ENCODE data around the gene POU3F2.
A peak's percentile ranks its signal among the peaks of the same experiment; 100 is the strongest.

Gene POU3F2

DNA sequence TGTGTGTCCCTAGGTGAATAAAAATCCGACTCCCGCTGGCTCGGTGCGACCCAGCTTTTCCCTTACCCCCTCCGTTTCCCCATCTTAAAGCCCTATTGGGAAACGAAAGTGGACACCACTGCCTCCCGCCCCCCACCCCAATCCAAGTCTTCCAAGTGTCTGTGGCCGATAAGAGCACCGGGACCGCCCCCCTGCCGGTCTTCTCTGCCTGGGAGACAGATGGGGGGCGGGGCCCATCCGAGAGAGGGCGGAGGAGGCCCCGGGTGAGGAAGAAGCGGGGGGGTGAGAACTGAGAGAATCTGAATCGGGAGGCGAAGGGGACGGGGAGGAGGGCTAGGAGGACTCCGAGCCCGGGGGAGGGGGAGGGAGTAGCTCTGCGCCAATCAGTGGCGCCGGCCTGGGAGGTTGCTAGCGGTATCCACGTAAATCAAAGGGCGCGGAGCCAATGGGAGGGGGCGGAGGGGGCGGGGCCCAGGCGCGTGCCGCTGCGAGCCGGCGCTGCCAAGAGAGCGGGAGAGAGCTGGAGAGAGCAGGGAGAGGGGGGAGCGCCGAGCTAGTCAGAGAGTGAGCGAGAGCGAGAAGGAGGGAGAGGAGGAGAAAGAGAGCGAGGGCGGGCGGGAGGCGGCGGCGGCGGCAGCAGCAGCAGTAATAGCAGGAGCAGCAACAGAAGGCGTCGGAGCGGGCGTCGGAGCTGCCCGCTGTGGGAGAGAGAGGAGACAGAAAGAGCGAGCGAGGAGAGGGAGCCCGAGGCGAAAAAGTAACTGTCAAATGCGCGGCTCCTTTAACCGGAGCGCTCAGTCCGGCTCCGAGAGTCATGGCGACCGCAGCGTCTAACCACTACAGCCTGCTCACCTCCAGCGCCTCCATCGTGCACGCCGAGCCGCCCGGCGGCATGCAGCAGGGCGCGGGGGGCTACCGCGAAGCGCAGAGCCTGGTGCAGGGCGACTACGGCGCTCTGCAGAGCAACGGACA, at the start of gene POU3F2:
Gene POU3F2 (plus strand): TSS at position 515 of the 972 bp plus-strand sequence. CDS start 300 bp downstream, at position 815.
- peak; percentile 86 for DNase-seq

DNA sequence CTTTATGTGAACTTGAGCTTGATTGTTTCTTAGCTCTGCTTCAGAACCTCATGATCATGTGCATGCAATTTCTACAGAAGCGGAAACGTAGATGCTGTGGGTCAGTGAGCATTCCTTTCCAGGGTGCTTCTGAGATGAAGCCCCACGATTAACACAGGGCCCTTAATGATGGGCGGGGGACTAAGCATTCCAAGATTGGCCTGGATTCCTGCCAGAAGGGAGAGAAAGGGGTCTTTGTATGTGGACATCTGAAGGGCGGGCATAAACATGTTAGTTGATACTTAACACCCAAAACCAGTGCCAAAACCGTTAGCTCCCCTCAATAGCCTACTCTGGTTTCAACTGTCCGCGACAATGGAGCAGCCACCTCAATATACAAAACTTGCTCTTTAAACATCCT, 46.9 kb upstream of the POU3F2 start:
- no peak for DNase-seq

DNA sequence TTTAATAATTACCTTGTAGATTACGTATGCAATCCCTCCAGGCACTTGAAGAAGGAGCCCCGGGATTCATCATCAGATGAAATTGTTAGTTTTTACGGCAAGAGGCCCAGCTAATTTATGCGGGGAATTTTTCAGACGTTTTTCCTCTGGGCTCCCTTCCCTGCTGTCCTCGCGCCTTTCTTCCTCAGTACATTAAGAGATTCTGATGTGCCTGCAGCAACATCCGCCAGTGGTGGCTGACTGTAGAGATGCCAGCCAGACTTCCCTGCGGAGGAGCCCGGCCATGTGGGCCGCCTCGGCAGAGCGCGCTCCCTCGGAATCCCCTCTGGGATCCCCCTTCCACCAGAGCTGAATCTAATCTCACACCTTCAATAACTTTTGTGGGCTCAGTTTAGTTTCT, 46.4 kb upstream of the POU3F2 start:
- DNase-seq = no peak

DNA sequence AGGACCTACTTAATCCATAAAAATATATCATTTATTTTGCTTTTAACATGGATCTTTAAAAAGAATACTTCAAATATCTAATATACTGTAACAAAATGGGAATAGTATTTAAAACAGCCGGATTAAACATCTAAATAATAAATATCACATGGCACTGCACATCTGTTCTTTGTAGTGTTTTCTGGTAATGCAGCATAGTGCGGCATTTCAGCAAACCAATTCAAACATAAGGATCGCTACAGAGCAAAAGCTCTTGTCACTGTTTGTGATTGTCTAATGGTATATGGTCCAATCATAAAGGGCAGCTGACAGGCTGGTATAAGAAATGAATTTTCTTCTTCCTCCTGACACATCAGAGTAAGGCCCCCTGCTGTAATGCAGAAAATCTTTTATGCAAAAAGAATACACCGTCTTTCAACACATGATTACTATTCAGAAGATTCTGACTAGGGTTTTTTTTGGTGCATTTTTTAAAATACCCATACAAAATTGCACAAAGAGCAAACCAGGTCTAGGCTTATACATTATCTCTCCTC, 40.0 kb upstream of the POU3F2 start:
- no peak for DNase-seq

DNA sequence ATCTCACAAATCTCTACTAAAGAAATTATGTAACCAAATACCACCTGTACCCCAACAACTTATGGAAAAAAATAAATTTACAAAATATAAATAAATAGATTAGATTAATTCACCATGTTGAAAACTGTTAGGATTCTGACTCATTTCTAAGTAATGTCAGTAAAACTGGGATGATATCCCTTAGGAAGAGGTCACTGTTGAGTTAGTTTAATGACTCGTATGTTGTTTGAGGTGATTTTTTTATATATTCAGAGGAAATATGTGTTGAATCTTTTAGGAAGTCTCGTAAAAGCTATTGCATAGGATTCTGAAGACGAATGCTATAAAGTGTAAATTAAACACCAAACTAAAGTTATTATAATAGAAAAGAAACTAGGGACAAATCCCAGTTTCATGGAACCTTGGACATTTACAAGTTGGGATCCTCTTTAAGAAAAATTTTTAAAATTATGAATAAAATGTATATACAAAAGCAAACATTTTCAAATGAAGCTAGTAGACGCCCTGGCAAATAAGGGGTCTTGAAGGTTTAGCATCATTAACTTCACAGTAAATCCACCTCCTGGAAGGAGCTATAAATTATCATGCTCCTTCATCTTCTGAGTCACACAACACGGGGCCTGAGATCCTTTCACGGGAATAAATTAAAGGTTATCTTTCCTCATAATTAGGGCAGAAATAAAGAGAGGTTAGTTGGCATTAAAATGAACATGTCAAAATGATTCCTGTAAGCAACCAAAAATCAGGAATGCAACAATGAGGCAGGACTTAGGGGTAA, 37.0 kb upstream of the POU3F2 start:
- DNase-seq = no peak

DNA sequence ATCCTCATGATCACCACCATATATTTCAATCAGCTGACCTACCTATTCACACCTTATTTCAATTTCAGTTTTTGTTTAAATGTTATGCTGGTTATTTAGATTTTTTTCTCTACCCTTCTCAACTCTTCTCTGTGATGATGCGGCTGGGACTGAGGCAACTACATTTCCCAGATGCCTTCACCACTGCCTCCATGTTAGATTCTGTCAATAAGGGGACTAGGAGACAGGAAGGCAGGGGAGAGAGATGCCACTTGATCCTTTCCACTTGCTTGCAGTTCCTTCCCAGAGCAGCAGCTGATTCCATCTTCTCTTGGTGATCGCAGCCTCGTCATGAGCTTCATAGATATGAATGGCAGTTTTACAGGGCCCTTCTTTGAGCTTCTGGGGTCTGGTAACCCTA, 33.5 kb upstream of the POU3F2 start:
- DNase-seq = no peak

DNA sequence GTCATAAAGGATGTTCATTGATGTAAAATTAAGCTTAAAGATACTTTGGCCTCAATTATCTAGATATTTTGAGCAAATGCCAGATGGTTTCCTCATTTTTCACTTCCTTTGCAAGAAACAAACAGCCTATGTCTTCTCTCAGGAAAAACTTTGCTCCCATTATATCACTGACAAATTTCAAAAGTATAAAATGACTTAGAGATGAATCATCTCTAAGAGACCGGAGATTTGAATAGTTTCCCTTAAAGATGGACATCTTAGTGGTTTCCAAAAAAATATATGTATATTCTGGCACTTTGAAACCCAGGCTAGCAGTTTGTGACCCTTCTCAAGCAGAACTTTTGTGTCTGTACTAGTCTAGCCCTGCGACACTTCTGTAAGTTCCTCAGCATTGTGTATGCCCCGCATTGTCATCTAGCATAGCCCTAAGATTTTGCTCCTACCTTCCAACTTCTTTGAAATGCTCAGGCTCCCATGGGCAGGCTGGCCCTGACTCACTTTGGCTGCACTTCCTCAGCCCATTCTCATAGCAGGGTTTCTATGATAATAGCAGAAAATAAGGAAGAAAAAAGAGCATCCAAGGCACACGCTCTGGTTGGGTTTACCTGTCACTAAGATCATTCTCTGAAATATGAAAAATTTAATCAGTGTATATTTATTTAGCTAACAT, 25.7 kb upstream of the POU3F2 start:
- no peak for DNase-seq

DNA sequence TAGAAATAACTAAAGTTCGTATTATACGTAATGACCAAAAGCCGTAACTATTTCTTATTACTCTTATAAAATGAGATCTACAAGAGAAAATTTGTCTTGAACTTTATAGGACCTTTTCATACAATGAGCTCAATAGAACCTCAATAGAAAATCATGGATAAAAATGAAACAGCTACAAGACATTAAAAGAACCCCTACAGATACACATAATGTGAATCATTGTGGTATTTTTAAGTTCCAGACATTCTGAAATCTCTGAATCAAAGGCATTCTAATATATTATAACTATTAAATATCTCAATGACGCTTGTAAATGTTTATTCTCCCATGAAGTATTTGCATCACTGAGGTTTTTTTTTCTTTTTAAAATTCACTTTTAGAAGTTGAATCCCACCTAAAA, 22.2 kb upstream of the POU3F2 start:
- no peak for DNase-seq

DNA sequence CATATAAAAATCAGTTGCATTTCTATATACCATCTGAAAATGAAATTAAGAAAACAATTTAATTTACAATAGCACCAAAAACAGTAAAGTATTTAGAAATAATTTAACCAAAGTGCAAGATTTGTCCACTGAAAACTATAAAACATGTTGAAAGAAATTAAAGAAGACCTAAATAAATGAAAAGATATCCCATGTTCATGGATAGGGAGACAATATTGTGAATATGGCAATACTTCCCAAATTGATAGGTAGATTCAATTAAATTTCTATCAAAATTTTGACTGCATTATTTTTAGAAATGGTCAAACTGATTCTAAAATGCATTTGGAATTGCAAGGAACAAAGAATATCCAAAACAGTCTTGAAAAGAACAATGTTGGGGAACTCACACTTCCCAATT, 17.6 kb upstream of the POU3F2 start:
- DNase-seq = no peak

DNA sequence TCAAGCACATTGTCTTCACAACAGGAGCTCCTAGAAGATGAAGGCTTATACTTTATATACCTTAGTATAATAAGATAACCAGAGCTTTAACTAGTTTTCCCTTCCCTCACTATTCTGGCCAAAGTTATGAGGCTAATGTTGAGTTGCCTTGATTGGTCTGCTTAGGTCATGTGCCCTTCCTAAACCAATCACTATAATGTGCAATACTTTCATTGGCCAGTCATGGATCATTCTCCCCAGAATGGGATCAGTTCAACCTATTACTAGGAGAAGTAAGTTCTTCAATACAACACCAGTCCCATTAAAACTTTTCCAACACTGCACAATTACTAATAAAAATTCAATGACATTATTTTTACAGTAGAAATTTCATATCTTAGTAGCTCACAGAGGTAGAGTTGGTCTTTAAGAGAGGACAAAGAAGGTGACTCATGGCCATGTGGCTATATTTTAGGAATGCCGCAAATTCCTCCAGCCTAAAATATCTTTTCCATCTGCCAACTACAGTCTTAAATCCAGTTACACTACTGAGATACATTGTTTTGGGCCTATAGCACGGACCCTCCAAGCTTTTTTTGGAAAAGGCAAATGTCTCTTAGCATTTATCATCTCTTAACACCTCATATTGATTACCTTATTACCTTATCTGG, 12.5 kb upstream of the POU3F2 start:
- DNase-seq = no peak

DNA sequence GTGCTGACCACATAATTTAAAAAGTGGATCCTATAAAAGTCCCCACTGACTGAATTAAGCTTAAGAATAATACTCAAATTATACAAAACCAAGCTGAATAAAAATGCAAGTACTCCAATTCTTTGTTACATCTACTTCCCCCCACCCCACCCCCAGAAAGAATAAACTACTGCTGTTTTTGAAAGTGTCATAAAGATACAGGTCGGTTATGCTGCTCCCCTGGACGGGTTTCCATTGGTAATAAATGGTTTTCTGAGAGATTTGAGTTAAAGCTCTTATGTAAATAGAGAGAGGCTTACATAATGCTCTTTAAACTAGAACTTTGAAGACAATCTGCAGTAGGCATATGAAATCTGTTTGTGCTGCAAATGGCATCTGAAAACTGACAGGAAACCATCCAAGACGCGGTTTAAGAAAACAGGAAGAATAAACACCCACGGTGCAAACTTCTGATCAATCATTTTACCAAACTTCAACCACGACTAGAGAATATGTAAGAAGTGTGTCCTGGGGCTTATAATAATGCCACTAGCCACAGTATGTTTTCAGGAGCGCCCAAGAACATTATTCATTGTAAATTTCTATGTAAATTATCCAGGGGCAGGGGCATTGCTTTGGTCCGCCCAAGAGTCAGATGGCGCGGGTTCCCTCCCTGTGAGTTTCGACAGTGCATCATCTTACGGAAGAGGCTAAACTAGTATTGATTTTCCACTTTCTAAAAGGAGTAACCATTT, 10.8 kb upstream of the POU3F2 start:
- no peak for DNase-seq

DNA sequence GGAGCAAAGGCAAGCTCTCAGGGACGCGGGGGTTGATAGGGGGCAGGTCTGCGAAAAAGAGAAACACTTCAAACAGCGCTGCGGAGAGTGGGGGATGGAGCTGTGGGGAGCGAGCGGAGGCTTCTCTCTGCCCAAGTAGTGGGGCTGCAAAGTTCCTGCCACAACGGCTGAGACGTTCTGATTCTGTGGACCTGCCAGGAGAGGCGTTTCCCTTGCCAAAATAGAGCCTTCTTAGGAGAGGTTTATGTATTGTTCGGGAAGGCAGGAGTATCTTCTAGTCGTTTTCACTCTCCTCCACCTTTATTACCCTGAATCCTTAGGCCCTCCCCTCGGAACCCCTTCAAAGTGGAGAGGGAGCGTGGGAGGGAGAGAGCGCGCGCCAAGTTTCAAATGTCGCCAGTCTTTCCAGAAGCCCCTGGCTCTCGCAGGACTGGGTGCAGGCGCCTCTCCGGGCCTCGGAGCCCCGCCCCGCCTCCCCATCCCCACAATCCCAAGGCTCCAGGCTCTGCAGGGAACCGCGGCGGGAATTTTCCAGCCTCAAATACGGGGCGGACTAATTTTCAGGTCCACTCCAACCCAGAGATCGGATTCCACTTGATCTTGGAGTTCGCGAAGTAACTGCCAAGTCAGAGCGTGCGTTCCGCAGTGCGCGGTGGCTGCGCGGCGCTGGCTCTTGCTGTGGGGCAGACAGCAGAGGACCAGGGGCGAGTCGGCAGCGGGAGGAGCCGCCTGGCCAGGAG, 10.0 kb upstream of the POU3F2 start:
- peak; percentile 57 for DNase-seq

DNA sequence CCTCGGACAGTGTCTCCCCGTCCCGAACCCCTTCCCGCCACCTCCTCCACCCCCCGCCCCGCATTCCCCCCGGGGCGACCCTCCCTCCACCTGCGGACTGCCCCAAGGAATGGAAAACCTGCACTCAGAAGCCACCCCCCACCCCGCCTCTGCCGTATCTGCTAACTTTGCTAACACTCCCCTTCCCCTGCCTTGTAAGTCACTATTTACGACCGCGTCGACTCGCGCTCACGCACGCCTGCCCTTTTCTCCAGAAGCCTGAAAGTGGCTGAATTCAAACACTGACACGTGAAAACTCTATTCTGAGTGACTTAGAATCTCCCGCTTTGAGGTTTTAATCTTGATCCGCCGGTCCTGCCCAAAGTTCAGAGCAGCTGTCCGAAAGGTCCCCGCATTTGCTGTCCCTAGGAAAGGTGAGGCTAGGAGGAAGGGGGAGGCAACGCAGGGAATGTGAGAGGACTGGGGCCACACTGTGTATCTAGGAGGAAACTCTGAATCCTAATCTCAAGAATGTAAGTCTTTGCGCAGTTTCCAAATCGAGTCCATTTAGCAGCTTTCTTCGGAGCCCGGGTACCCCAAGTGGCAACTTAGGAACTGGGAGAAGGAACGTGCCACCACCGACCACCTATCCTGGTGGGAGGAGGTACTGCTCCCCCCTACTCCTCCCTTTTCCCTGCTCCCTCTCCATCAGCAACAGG, 9.3 kb upstream of the POU3F2 start:
- peak; percentile 57 for DNase-seq

DNA sequence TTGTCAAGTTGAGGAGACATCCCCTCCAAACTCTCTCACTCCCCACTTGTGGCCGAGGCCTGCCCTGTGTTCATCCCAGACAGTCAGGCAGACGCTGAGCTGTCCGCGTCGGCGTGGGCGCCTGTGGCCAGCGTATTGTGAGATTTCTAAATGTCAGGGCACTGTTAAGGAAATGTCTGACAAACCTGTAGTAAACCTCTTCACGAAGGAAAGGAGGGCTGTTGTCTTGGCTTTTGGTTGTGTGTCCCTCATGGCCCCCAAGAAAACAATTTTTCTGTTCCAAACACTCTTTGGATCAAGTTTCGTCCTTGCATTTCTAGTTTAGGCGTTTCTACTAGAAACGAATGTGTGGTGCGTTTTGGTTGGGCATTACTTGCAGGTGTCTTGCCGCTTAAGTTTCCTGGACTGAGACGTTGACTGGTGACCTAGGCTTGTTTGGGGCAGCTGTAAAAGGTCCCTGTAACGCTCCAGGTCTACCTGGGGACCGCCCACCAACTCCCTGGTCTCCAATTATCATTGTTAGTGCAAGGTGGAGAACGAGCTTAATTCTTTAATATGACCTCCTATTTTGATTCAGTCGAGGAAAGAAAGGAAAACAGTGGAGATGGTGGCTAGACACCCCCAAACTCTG, 8.7 kb upstream of the POU3F2 start:
- no peak for DNase-seq

DNA sequence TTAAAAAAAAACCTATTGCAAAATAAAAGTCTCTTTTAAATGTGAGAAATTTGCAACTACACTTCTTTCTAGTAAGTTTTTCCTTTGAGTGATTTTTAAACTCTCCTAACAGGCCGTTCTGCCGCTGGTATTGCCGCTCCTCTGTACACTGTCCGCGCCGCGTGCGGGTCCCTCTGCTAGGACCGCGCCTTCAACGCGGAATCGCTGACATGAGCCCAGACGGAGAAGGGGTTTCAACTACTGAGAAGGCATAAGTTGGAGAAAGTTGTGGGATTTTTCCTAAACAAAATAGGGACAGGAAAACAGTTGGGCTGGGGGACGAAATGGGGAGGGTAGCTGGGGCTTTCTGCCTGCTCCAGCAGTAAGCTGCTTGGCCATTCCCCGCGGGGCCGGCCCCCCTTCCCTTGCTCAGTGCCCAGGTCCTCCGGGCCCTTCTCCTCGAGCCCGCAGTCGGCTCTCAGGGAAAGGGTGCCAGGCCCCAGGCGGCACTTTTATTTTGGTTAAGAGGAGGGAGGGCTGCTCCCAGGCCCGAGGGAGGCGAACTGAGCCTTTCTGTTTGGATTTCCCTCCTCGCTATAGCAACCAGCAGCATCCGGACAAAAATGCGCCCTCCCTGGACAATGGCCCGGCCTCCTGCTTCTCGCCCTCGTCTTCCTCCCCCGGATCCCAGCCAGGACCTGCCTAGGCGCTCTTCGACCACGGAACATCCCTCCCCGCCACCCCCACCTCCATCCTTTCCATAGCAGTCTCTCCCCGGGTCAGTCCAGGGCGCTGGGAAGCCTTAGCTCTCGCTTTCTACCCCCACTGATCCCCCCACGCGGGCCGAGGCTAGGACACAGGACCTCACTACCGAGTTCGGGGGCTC, 6.8 kb upstream of the POU3F2 start:
- DNase-seq = no peak

DNA sequence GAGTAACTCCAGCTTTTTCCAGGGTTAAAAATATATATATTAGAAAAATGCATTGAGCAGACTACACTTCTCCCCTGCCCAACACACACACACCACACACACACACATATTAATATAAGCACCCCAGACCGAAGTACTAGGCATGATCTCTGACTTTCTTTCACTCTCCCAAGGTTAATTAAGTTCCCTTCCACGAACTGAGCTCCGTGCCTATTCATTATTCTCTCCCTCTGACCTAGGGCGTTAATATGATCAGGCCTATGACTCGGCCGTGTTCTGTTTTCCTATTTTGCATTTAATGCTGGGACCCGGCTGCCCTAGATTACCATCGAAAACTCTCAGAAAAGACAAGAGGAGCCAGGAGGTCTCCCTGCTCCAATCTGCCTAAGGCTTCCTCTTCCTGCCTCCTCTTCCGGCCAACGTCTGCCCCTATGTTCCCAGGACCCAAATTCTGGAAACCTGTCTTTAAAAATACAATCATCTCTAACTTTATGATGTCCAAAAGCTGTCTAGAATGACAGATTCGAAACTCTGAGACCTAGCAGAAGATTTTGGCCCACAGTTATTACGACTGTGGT, 6.1 kb upstream of the POU3F2 start:
- no peak for DNase-seq

DNA sequence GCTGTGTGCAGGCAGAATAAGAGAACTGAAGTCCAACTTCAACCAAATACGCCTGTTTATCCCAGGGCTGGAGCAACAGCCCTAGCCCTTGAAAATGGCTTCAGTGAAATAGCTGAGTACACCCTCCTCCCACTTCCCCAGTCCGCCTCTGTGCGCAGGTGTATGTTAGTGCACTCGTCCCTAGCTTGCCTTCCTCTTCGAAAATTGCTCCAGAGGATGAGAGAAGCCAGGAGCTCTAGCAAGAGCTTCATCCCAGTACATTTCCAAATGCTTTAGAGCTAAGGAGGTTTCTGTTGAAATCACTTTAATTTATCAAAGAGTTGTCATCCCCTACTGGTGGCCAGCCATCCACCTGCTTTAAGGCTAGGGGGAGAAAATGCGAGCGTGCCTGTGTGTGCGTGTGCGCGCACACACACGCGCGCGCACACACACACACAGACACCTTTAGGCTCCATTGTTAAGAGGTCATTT, 5.4 kb upstream of the POU3F2 start:
- DNase-seq = no peak

DNA sequence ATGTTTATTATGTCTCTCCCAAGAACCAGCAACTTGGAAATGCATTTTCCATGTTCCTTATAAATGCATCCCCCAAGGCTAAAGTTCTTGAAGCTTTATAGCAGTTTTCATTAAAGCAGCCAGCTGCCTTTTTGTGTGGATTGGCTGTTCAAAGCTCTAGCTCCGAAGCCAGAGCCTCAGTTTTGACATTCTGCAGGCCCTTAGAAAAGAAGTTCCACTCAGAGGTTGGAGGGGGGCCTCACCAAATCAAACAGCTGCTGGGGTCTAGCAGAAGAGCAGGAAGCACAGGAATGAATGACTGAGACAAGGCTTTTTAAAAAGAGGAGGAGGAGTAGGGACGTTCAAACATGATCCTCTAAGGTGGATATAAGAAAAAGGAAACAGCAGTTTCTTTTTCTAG, 4.2 kb upstream of the POU3F2 start:
- no peak for DNase-seq
